Cardiac muscle cell (in vitro differentiated cells and primary cell): ENCODE measurements around the gene S100A14. TPM values are rescaled to one million over a fixed set of nuclear protein-coding genes. Genes with fewer than 3 reads are reported as not detected.

ENCODE experiments used
- DNase-seq, 2 donors: peaks; one replicate each; pipeline versions ENCODE4 v3.0.0 to v3.0.0-alpha.2; 2010 to 2017; ENCODE audit warnings: low read depth in 1 of 2, low spot score in 1 of 2
- H3K27ac ChIP-seq: fragments of 200-600 bp; sonication (generic); 2 replicates; pipeline ENCODE4 v1.5.1; 2016
- H3K27me3 ChIP-seq: fragments of 200-600 bp; sonication (generic); 2 replicates; pipeline ENCODE4 v1.6.0; 2016; ENCODE audit warnings: control low read depth
- H3K36me3 ChIP-seq: fragments of 200-600 bp; sonication (generic); 2 replicates; pipeline ENCODE4 v1.5.1; 2016; ENCODE audit warnings: control low read depth
- H3K4me1 ChIP-seq: fragments of 200-600 bp; sonication (generic); 2 replicates; pipeline ENCODE4 v1.8.1; 2017; ENCODE audit warnings: low read depth, mild to moderate bottlenecking, mixed run types
- H3K4me3 ChIP-seq: fragments of 200-600 bp; sonication (generic); 2 replicates; pipeline ENCODE4 v1.5.1; 2016; ENCODE audit warnings: mild to moderate bottlenecking
- H3K9me3 ChIP-seq: fragments of 200-600 bp; sonication (generic); 2 replicates; pipeline ENCODE4 v1.5.1; 2017; ENCODE audit warnings: low read depth, mild to moderate bottlenecking, control low read depth
- CTCF ChIP-seq: IDR thresholded peaks from 2 replicates; pipeline ENCODE4 v1.5.1; 2012; ENCODE audit warnings: low read depth, mild to moderate bottlenecking, low read length
- polyA plus RNA-seq: library from polyadenylated mRNA; unstranded; fragments of >200 nt; fragmentation: Nextera tagmentation; extraction: Ambion mirVana; gene quantifications from 2 replicates; pipeline ENCODE4 v1.2.1, GENCODE V29; 2016
- total RNA-seq: library from RNA; depleted of rRNA; stranded (reverse); fragments of >200 nt; gene quantifications from 2 replicates; pipeline ENCODE4 v1.2.3, GENCODE V29; 2016

S100A14 gene
- total and polyA plus RNA-seq, 2 experiments from 2014 or later = 0.51 to 0.70 TPM

DNA sequence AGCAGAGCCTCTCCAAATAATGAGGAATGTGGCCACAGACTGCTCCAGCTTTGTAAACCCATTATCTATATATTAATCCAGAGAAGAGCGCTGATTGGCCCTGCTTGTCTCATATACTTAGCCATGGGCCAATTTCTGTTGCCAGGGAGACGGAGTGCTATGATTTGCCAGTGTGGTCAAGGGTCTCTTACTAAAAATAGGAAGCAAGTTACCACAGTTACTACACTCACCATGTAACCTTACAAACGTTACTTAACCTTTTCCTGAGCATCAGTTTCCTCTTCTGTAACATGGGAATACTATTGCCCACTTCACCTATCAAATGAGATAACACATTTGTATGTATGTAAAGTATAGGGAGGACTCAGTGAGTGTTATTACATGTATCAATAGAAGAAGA is 42.8 kb downstream of the S100A14 start:
- H3K27ac ChIP-seq = no peak overlapping the region
- no peaks in the 10 kb centered on the region for H3K36me3 ChIP-seq
- no peaks in the 10 kb centered on the region for H3K9me3 ChIP-seq
- no peak overlapping the region for H3K4me3 ChIP-seq
- DNase-seq = peak; percentile 29 to 35
- no peak for TF ChIP-seq CTCF
- H3K27me3 ChIP-seq = no peaks in the 10 kb centered on the region
- H3K4me1 ChIP-seq = peaks cover 16% of the 10 kb centered on the region

DNA sequence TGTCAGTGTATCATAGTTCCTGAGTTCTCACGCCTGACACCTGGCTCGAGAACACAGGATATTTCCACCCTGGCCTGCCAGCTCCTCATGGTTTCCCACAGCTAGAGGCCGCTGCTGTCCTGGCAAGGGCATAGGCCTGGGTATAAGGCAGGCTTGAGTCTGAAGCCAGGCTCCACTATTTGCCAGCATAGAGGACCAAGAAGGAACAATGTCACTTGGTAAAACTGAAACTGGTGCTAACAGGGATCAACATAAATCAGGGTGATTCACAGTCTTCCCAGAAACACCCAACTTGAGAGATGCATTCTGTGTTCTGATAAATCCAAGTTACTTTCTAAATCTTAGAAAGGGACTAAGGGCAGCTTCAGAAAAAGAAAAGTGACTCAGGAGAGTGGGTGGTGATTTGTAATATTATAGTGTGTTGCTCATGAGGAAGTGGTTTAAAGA is 43.5 kb downstream of the S100A14 start:
- H3K36me3 ChIP-seq = no peaks in the 10 kb centered on the region
- no peak overlapping the region for H3K4me3 ChIP-seq
- TF ChIP-seq CTCF = peak; percentile 90
- H3K27me3 ChIP-seq = no peaks in the 10 kb centered on the region
- no peaks in the 10 kb centered on the region for H3K9me3 ChIP-seq
- no peak overlapping the region for H3K27ac ChIP-seq
- peaks cover 23% of the 10 kb centered on the region for H3K4me1 ChIP-seq
- peak; percentile 72 to 83 for DNase-seq

- H3K36me3 ChIP-seq = no peaks in the 10 kb centered on the region
- H3K27ac ChIP-seq = no peak overlapping the region
- no peaks in the 10 kb centered on the region for H3K27me3 ChIP-seq
- H3K4me3 ChIP-seq = no peak overlapping the region
- H3K4me1 ChIP-seq = peaks cover 23% of the 10 kb centered on the region
- H3K9me3 ChIP-seq = no peaks in the 10 kb centered on the region
- TF ChIP-seq CTCF = no peak
- no peak for DNase-seq
Observed at GRCh38 chr1:153571706-153572105, 44.4 kb downstream of the S100A14 start.

DNA sequence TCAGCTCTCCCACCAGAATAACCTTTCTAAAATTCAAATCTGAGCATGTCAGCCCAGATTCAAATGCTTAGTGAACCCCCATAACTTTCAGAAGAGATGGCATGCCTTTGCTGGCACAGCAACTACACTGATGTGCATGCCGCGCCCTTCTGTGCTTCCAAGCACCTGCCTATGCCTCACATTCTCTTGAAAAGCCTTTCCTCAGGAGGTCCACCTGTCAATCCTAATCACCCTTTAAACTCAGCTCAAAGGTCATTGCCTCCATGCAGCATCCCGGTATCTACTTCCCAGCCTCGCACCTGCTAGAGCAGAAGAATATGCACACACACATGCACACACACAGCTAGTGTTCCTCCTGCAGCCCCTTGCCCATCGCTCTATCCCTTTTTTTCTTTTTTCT is 45.3 kb downstream of the S100A14 start:
- H3K36me3 ChIP-seq = no peaks in the 10 kb centered on the region
- H3K9me3 ChIP-seq = no peaks in the 10 kb centered on the region
- no peak overlapping the region for H3K4me3 ChIP-seq
- peaks cover 29% of the 10 kb centered on the region for H3K4me1 ChIP-seq
- H3K27ac ChIP-seq = no peak overlapping the region
- no peak for DNase-seq
- TF ChIP-seq CTCF = no peak
- H3K27me3 ChIP-seq = no peaks in the 10 kb centered on the region

GRCh38 chr1:153569465-153569864 is 46.7 kb downstream of the S100A14 start:
- no peaks in the 10 kb centered on the region for H3K9me3 ChIP-seq
- no peak for DNase-seq
- no peak for TF ChIP-seq CTCF
- no peak overlapping the region for H3K27ac ChIP-seq
- no peaks in the 10 kb centered on the region for H3K27me3 ChIP-seq
- H3K4me3 ChIP-seq = no peak overlapping the region
- no peaks in the 10 kb centered on the region for H3K36me3 ChIP-seq
- peaks cover 37% of the 10 kb centered on the region for H3K4me1 ChIP-seq
